Loucy (cell line): Measurements from ENCODE around the gene ARHGAP45.

Source experiments
- CTCF ChIP-seq: fragments of 200-600 bp; sonication (generic); conservative IDR thresholded peaks from 2 replicates; pipeline ENCODE4 v1.5.1; 2014; ENCODE audit warnings: mild to moderate bottlenecking, antibody characterized with exemption, low read length
- EZH2phosphoT487 ChIP-seq: fragments of 200-600 bp; IDR thresholded peaks from 2 replicates; pipeline ENCODE4 v1.6.1; 2018; ENCODE audit warnings: antibody characterized with exemption, mild to moderate bottlenecking, moderate library complexity, borderline replicate concordance

DNA sequence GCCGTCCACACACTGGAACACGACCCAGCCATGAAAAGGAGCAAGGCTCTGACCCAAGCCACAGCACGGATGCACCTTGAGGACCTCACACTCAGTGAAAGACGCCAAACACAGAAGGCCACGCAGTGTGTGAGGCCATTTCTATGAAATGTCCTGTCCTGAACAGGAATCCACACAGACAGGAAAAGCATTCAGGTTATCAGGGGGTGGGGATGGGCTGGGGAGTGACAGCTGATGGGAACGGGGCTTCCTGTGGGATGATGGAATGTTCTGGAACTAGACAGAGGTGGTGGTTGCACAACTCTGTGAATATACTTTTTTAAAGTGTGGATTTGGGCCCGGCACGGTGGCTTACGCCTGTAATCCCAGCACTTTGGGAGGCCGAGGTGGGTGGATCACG is 67.5 kb downstream of the ARHGAP45 start:
- TF ChIP-seq CTCF (no peak), EZH2phosphoT487 (no peak)
